ENCODE measurements around the gene ACAD8.
A peak's percentile ranks its signal among the peaks of the same experiment; 100 is the strongest.
"Not testable (repeated sequence)": the region's sequence is repeated elsewhere in the genome, so short reads cannot be mapped to it uniquely, and the experiment has no call there.

ACAD8 gene

GRCh38 chr11:134277183-134278001 is 24.0 kb downstream of the ACAD8 start:
- DNase-seq = no peak

GRCh38 chr11:134278356-134278755 is 25.0 kb downstream of the ACAD8 start:
- peaks cover 4% of the 10 kb centered on the region for H3K9me3 Mint-ChIP-seq
- H3K27me3 Mint-ChIP-seq = peaks cover 21% of the 10 kb centered on the region
- peaks cover 16% of the 10 kb centered on the region for H3K36me3 Mint-ChIP-seq
- H3K4me3 Mint-ChIP-seq = no peak overlapping the region
- CTCF ChIA-PET = interaction anchor here (1.2 to 1.9 kb wide), 3 partner anchors 8 to 81 kb away, joined by 3 to 12 read pairs (median 6); no protein-coding TSS in a partner anchor
- DNase-seq = no peak
- peaks cover 39% of the 10 kb centered on the region for H3K4me1 Mint-ChIP-seq
- H3K27ac Mint-ChIP-seq = no peak overlapping the region

More at GRCh38 chr11:134277183-134278001, 24.0 kb downstream of the ACAD8 start:
- Mint-ChIP-seq H3K4me1 (peaks cover 48% of the 10 kb centered on the region), H3K4me3 (peak overlapping the region; percentile 80), H3K27me3 (peaks cover 21% of the 10 kb centered on the region), H3K9me3 (peaks cover 4% of the 10 kb centered on the region), H3K36me3 (peaks cover 26% of the 10 kb centered on the region), H3K27ac (peak overlapping the region; percentile 11)
- CTCF ChIA-PET = interaction anchor here (1.1 to 6.7 kb wide), 3 partner anchors 14 to 56 kb away, joined by 3 to 68 read pairs (median 12); no protein-coding TSS in a partner anchor

- Mint-ChIP-seq H3K27me3 (peaks cover 16% of the 10 kb centered on the region), H3K4me1 (peaks cover 17% of the 10 kb centered on the region), H3K36me3 (peaks cover 14% of the 10 kb centered on the region)
- H3K27ac Mint-ChIP-seq, H3K9me3 Mint-ChIP-seq, CTCF ChIA-PET, DNase-seq, H3K4me3 Mint-ChIP-seq: not testable (repeated sequence)
These were observed 28.3 kb downstream of the ACAD8 start for GRCh38 chr11:134281635-134282034.

GRCh38 chr11:134282121-134283045 is 29.0 kb downstream of the ACAD8 start:
- Mint-ChIP-seq H3K27ac (no peak overlapping the region), H3K4me3 (no peak overlapping the region), H3K27me3 (peaks cover 11% of the 10 kb centered on the region), H3K4me1 (peaks cover 13% of the 10 kb centered on the region), H3K9me3 (peaks cover 4% of the 10 kb centered on the region), H3K36me3 (peaks cover 11% of the 10 kb centered on the region)
- no peak for DNase-seq
- CTCF ChIA-PET = interaction anchor here (1.4 kb wide), 1 partner anchor 9 kb away, joined by 3 read pairs; no protein-coding TSS in a partner anchor

- CTCF ChIA-PET = interaction anchor here (1.4 kb wide), 1 partner anchor 10 kb away, joined by 3 read pairs; no protein-coding TSS in a partner anchor
- Mint-ChIP-seq H3K4me1 (peaks cover 9% of the 10 kb centered on the region), H3K9me3 (peaks cover 1% of the 10 kb centered on the region), H3K27me3 (no peaks in the 10 kb centered on the region), H3K27ac (no peak overlapping the region), H3K4me3 (no peak overlapping the region), H3K36me3 (peaks cover 7% of the 10 kb centered on the region)
- no peak for DNase-seq
These were observed 30.3 kb downstream of the ACAD8 start for GRCh38 chr11:134283461-134284230.

GRCh38 chr11:134284349-134284748 is 31.0 kb downstream of the ACAD8 start:
- H3K4me3 Mint-ChIP-seq, H3K36me3 Mint-ChIP-seq, H3K4me1 Mint-ChIP-seq, H3K9me3 Mint-ChIP-seq, CTCF ChIA-PET, H3K27ac Mint-ChIP-seq, H3K27me3 Mint-ChIP-seq, DNase-seq: not testable (repeated sequence)

- CTCF ChIA-PET = interaction anchor here (1.8 kb wide), 1 partner anchor 12 kb away, joined by 4 read pairs; no protein-coding TSS in a partner anchor
- no peak overlapping the region for H3K27ac Mint-ChIP-seq
- H3K9me3 Mint-ChIP-seq = no peaks in the 10 kb centered on the region
- no peaks in the 10 kb centered on the region for H3K4me1 Mint-ChIP-seq
- peaks cover 3% of the 10 kb centered on the region for H3K36me3 Mint-ChIP-seq
- DNase-seq = no peak
- no peak overlapping the region for H3K4me3 Mint-ChIP-seq
- no peaks in the 10 kb centered on the region for H3K27me3 Mint-ChIP-seq
These were observed 34.2 kb downstream of the ACAD8 start for GRCh38 chr11:134287561-134287960.

- no peak overlapping the region for H3K4me3 Mint-ChIP-seq
- H3K27me3 Mint-ChIP-seq = no peaks in the 10 kb centered on the region
- no peak overlapping the region for H3K27ac Mint-ChIP-seq
- H3K36me3 Mint-ChIP-seq = peaks cover 3% of the 10 kb centered on the region
- CTCF ChIA-PET = interaction anchor here (1.8 kb wide), 1 partner anchor 13 kb away, joined by 4 read pairs; no protein-coding TSS in a partner anchor
- no peaks in the 10 kb centered on the region for H3K9me3 Mint-ChIP-seq
- no peaks in the 10 kb centered on the region for H3K4me1 Mint-ChIP-seq
- DNase-seq = no peak
These were observed 35.1 kb downstream of the ACAD8 start for GRCh38 chr11:134288486-134288885.

- Mint-ChIP-seq H3K4me3 (no peak overlapping the region), H3K27me3 (no peaks in the 10 kb centered on the region), H3K9me3 (no peaks in the 10 kb centered on the region), H3K27ac (no peak overlapping the region), H3K4me1 (no peaks in the 10 kb centered on the region), H3K36me3 (peaks cover under 1% of the 10 kb centered on the region)
- no peak for DNase-seq
- CTCF ChIA-PET = interaction anchor here (1.8 kb wide), 1 partner anchor 13 kb away, joined by 4 read pairs; no protein-coding TSS in a partner anchor
These were observed 35.8 kb downstream of the ACAD8 start for GRCh38 chr11:134289167-134289566.

GRCh38 chr11:134289789-134290188 is 36.4 kb downstream of the ACAD8 start:
- no peak for DNase-seq
- H3K27me3 Mint-ChIP-seq = no peaks in the 10 kb centered on the region
- no peak overlapping the region for H3K4me3 Mint-ChIP-seq
- H3K27ac Mint-ChIP-seq = no peak overlapping the region
- H3K9me3 Mint-ChIP-seq = no peaks in the 10 kb centered on the region
- CTCF ChIA-PET = no interaction called here
- H3K4me1 Mint-ChIP-seq = no peaks in the 10 kb centered on the region
- no peaks in the 10 kb centered on the region for H3K36me3 Mint-ChIP-seq

GRCh38 chr11:134290646-134291045 is 37.3 kb downstream of the ACAD8 start:
- Mint-ChIP-seq H3K4me1 (no peaks in the 10 kb centered on the region), H3K4me3 (no peak overlapping the region), H3K27ac (no peak overlapping the region), H3K36me3 (peaks cover 2% of the 10 kb centered on the region), H3K9me3 (no peaks in the 10 kb centered on the region), H3K27me3 (no peaks in the 10 kb centered on the region)
- CTCF ChIA-PET = no interaction called here
- DNase-seq = no peak

- Mint-ChIP-seq H3K9me3 (no peaks in the 10 kb centered on the region), H3K27ac (no peak overlapping the region), H3K36me3 (peaks cover 2% of the 10 kb centered on the region), H3K4me1 (no peaks in the 10 kb centered on the region), H3K4me3 (no peak overlapping the region), H3K27me3 (no peaks in the 10 kb centered on the region)
- no peak for DNase-seq
- CTCF ChIA-PET = no interaction called here
These were observed 37.8 kb downstream of the ACAD8 start for GRCh38 chr11:134291196-134291595.

GRCh38 chr11:134292661-134293060 is 39.3 kb downstream of the ACAD8 start:
- H3K27me3 Mint-ChIP-seq = no peaks in the 10 kb centered on the region
- no peak overlapping the region for H3K27ac Mint-ChIP-seq
- H3K36me3 Mint-ChIP-seq = peaks cover 2% of the 10 kb centered on the region
- H3K4me1 Mint-ChIP-seq = no peaks in the 10 kb centered on the region
- DNase-seq = no peak
- H3K4me3 Mint-ChIP-seq = no peak overlapping the region
- CTCF ChIA-PET = no interaction called here
- no peaks in the 10 kb centered on the region for H3K9me3 Mint-ChIP-seq
